ENCODE data around the gene GPRIN1. TPM values are rescaled to one million over a fixed set of nuclear protein-coding genes. Genes with fewer than 3 reads are reported as not detected.

The GPRIN1 gene
- total and polyA plus RNA-seq, 4 donors = 0.23 to 0.50 (median 0.30) TPM; not detected in 1

- no peaks in the 10 kb centered on the region for H3K36me3 ChIP-seq (ENCODE audit: control insufficient read depth in 4 of 4, insufficient read depth in 3 of 4, low read depth in 1 of 4, low read length in 3 of 4)
- no peaks in the 10 kb centered on the region for H3K27me3 ChIP-seq (ENCODE audit: control insufficient read depth in 4 of 4, insufficient read depth in 4 of 4, low read length in 3 of 4)
- WGBS = 84% methylated on average over 11 of the region's 11 CpGs
- no peak overlapping the region for H3K27ac ChIP-seq (ENCODE audit: low read depth in 1 of 2, low read length in 2 of 2)
- no peak for TF ChIP-seq SP1 (IDR thresholded peaks at IDR 0.05)
- no peak for TF ChIP-seq HNF4A (conservative IDR thresholded peaks at IDR 0.05)
- no peak for TF ChIP-seq MAX (IDR thresholded peaks at IDR 0.05)
- no peak for TF ChIP-seq HNF4G (IDR thresholded peaks at IDR 0.05)
- no peak for TF ChIP-seq JUND (IDR thresholded peaks at IDR 0.05)
- no peak overlapping the region for H3K4me3 ChIP-seq (ENCODE audit: low read depth in 1 of 3, low read length in 3 of 3)
- DNase-seq (ENCODE audit: low spot score) = no peak
- peaks cover 5 to 18% (median 14%) of the 10 kb centered on the region in 4 donors for H3K4me1 ChIP-seq (ENCODE audit: control insufficient read depth in 4 of 4, insufficient read depth in 4 of 4, low read length in 3 of 4)
- no peak overlapping the region for H3K9ac ChIP-seq (ENCODE audit: low read depth in 1 of 2, low read length in 2 of 2)
- H3K9me3 ChIP-seq (ENCODE audit: control insufficient read depth in 4 of 4, low read length in 3 of 4) = no peaks in the 10 kb centered on the region
Observed at GRCh38 chr5:176643491-176644219, 33.7 kb upstream of the GPRIN1 start.

GRCh38 chr5:176642675-176643490, 32.9 kb upstream of the GPRIN1 start:
- 48% methylated on average over 15 of the region's 15 CpGs for WGBS
- Histone ChIP-seq H3K4me3 (ENCODE audit: low read depth in 1 of 3, low read length in 3 of 3) (no peak overlapping the region), H3K9ac (ENCODE audit: low read depth in 1 of 2, low read length in 2 of 2) (no peak overlapping the region), H3K4me1 (ENCODE audit: control insufficient read depth in 4 of 4, insufficient read depth in 4 of 4, low read length in 3 of 4) (peaks cover 4 to 12% (median 9%) of the 10 kb centered on the region in 4 donors), H3K27me3 (ENCODE audit: control insufficient read depth in 4 of 4, insufficient read depth in 4 of 4, low read length in 3 of 4) (peaks cover 0 to under 1% (median 0%) of the 10 kb centered on the region in 4 donors), H3K27ac (ENCODE audit: low read depth in 1 of 2, low read length in 2 of 2) (no peak overlapping the region), H3K9me3 (ENCODE audit: control insufficient read depth in 4 of 4, low read length in 3 of 4) (no peaks in the 10 kb centered on the region), H3K36me3 (ENCODE audit: control insufficient read depth in 4 of 4, insufficient read depth in 3 of 4, low read depth in 1 of 4, low read length in 3 of 4) (no peaks in the 10 kb centered on the region)
- TF ChIP-seq YY1 (IDR thresholded peaks at IDR 0.05) = no peak
- TF ChIP-seq SP1 (IDR thresholded peaks at IDR 0.05) = no peak
- no peak for TF ChIP-seq NR2F2 (IDR thresholded peaks at IDR 0.05)
- no peak for TF ChIP-seq GABPA (IDR thresholded peaks at IDR 0.05 in 1 of 2, conservative IDR thresholded peaks at IDR 0.05 in 1 of 2)
- TF ChIP-seq HNF4G (IDR thresholded peaks at IDR 0.05) = no peak
- TF ChIP-seq FOXA2 (IDR thresholded peaks at IDR 0.05) = no peak
- no peak for TF ChIP-seq JUND (IDR thresholded peaks at IDR 0.05)
- TF ChIP-seq EGR1 (IDR thresholded peaks at IDR 0.05; ENCODE audit: low read depth in 2 of 2) = no peak
- no peak for TF ChIP-seq MAX (IDR thresholded peaks at IDR 0.05)
- no peak for TF ChIP-seq ATF3 (IDR thresholded peaks at IDR 0.05)
- no peak for TF ChIP-seq HNF4A (conservative IDR thresholded peaks at IDR 0.05)
- no peak for TF ChIP-seq TAF1 (conservative IDR thresholded peaks at IDR 0.05)
- TF ChIP-seq RAD21 (IDR thresholded peaks at IDR 0.05) = no peak
- TF ChIP-seq RXRA (IDR thresholded peaks at IDR 0.05) = no peak
- TF ChIP-seq FOXA1 (IDR thresholded peaks at IDR 0.05) = no peak
- no peak for TF ChIP-seq REST (IDR thresholded peaks at IDR 0.05)
- no peak for TF ChIP-seq ZBTB33 (IDR thresholded peaks at IDR 0.05)
- no peak for TF ChIP-seq CTCF (IDR thresholded peaks at IDR 0.05; ENCODE audit: low read depth, low read length, missing input control)
- no peak for DNase-seq (ENCODE audit: low spot score)

Measured in liver (tissue), 9 donors.